Astrocyte of the spinal cord (primary cell): ENCODE measurements around the gene DLEC1.

ENCODE experiments used
- DNase-seq: peaks from one replicate; pipeline ENCODE4 v3.0.0; 2011; ENCODE audit warnings: low read depth, low spot score
- H3K4me3 ChIP-seq: 2 replicates; pipeline ENCODE4 v1.5.1; 2011; ENCODE audit warnings: low read depth, mild to moderate bottlenecking, low read length, moderate library complexity
- CTCF ChIP-seq: IDR thresholded peaks from 2 replicates; pipeline ENCODE4 v1.5.1; 2012; ENCODE audit warnings: low read depth, mild to moderate bottlenecking, low read length, inconsistent platforms
- in situ Hi-C: cut with HindIII; loops from 2 replicates; pipeline ENCODE4 v1.10.0; 2017; ENCODE audit warnings: low sequenced_read_pairs

Gene DLEC1

GRCh38 chr3:38114052-38114874, 75.3 kb downstream of the DLEC1 start:
- DNase-seq: no peak
- no peak overlapping the region for H3K4me3 ChIP-seq
- TF ChIP-seq CTCF: no peak
- in situ Hi-C loops: no loop called here

- TF ChIP-seq CTCF: no peak
- in situ Hi-C loops: no loop called here
- H3K4me3 ChIP-seq: no peak overlapping the region
- DNase-seq: no peak
These were observed 76.1 kb downstream of the DLEC1 start for GRCh38 chr3:38114875-38115644.

- TF ChIP-seq CTCF: no peak
- in situ Hi-C loops: no loop called here
- no peak overlapping the region for H3K4me3 ChIP-seq
- no peak for DNase-seq
These were observed 76.8 kb downstream of the DLEC1 start for GRCh38 chr3:38115645-38116427.

GRCh38 chr3:38116471-38117162, 77.6 kb downstream of the DLEC1 start:
- no peak for DNase-seq
- no peak overlapping the region for H3K4me3 ChIP-seq
- no peak for TF ChIP-seq CTCF
- in situ Hi-C loops: no loop called here

GRCh38 chr3:38117163-38117716, 78.2 kb downstream of the DLEC1 start:
- no peak for DNase-seq
- no peak for TF ChIP-seq CTCF
- in situ Hi-C loops: no loop called here
- no peak overlapping the region for H3K4me3 ChIP-seq
